Measurements from ENCODE around the gene KYAT1. TPM values are rescaled to one million over a fixed set of nuclear protein-coding genes. Genes with fewer than 3 reads are reported as not detected.

The KYAT1 gene
- total and polyA plus RNA-seq, 2 of the 8 experiments (the other 6 are each of a cell fraction or from before 2014, with no cell fraction given), result 30.4 to 42.2 TPM

DNA sequence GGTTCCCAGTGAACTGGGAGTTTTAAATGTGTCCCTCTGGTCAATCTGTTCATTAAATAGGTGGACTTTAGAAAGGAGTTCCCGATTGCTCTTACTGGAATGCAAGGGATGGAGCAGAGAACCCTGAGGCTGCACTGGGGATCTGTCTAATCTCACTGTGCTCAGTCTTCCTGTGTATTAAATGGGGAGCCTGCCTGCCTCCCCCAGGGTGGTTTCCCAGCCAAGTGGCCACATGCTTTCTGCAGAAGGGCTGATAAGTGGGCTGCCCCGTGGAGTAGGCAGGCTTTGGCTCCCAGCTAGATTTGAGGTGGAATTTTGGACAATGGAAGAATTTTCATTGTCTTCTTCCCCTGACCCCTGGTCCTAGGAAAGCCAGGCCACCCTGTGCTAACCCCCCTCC lies 25.0 kb upstream of the KYAT1 start (continued):
- TF ChIP-seq, protein P1, sequence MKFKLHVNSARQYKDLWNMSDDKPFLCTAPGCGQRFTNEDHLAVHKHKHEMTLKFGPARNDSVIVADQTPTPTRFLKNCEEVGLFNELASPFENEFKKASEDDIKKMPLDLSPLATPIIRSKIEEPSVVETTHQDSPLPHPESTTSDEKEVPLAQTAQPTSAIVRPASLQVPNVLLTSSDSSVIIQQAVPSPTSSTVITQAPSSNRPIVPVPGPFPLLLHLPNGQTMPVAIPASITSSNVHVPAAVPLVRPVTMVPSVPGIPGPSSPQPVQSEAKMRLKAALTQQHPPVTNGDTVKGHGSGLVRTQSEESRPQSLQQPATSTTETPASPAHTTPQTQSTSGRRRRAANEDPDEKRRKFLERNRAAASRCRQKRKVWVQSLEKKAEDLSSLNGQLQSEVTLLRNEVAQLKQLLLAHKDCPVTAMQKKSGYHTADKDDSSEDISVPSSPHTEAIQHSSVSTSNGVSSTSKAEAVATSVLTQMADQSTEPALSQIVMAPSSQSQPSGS (IDR thresholded peaks at IDR 0.05; ENCODE audit: low read length), result no peak

All from H1 (cell line).